HepG2 (cell line): ENCODE data around the gene TMCC1. TPM values are rescaled to one million over a fixed set of nuclear protein-coding genes. Genes with fewer than 3 reads are reported as not detected.

Source experiments
- CENPT ChIP-seq: sonication (generic); formaldehyde crosslinking; IDR thresholded peaks from 2 replicates; pipeline ENCODE4 v1.8.0; 2022; ENCODE audit warnings: low read depth, mild to moderate bottlenecking, moderate library complexity, missing genetic modification reagents
- JDP2 ChIP-seq: sonication (generic); formaldehyde crosslinking; IDR thresholded peaks from 2 replicates; pipeline ENCODE4 v1.8.1; 2022; ENCODE audit warnings: missing genetic modification reagents, borderline replicate concordance
- MYNN ChIP-seq: sonication (generic); formaldehyde crosslinking; IDR thresholded peaks from 2 replicates; pipeline ENCODE4 v1.4.0; 2020; ENCODE audit warnings: mild to moderate bottlenecking, low read depth, missing genetic modification reagents
- PCBP2 ChIP-seq: fragments of 200-400 bp; formaldehyde crosslinking; optimal IDR thresholded peaks from 2 replicates; pipeline ENCODE3; 2018; ENCODE audit warnings: low read length, low read depth; ENCODE audit not compliant: poor library complexity, severe bottlenecking
- PHF5A ChIP-seq: IDR thresholded peaks from one replicate; pipeline ENCODE4 v1.6.1; 2018; ENCODE audit warnings: low read depth, missing genetic modification reagents; ENCODE audit not compliant: unreplicated experiment
- SALL2 ChIP-seq: sonication (generic); formaldehyde crosslinking; IDR thresholded peaks from 2 replicates; pipeline ENCODE4 v1.8.1; 2023; ENCODE audit warnings: mild to moderate bottlenecking, missing genetic modification reagents, inconsistent platforms
- SP5 ChIP-seq: IDR thresholded peaks from 2 replicates; pipeline ENCODE4 v1.6.1; 2016; ENCODE audit warnings: low read depth, borderline replicate concordance
- ZFAT ChIP-seq: sonication (generic); formaldehyde crosslinking; conservative IDR thresholded peaks from 2 replicates; pipeline ENCODE4 v1.8.1; 2023; ENCODE audit warnings: missing genetic modification reagents, inconsistent platforms
- ZNF260 ChIP-seq: sonication (generic); formaldehyde crosslinking; IDR thresholded peaks from 2 replicates; pipeline ENCODE4 v1.4.0; 2020; ENCODE audit warnings: missing genetic modification reagents, low read depth, mild to moderate bottlenecking, borderline replicate concordance
- ZNF337 ChIP-seq: sonication (generic); formaldehyde crosslinking; IDR thresholded peaks from 2 replicates; pipeline ENCODE4 v1.5.1; 2020; ENCODE audit warnings: missing genetic modification reagents, low read depth, mild to moderate bottlenecking, borderline replicate concordance
- ZNF598 ChIP-seq: sonication (generic); formaldehyde crosslinking; IDR thresholded peaks from 2 replicates; pipeline ENCODE4 v1.5.1; 2020; ENCODE audit warnings: mild to moderate bottlenecking, missing genetic modification reagents, borderline replicate concordance
- ZNF644 ChIP-seq: IDR thresholded peaks from 2 replicates; pipeline ENCODE4 v1.6.1; 2016; ENCODE audit warnings: low read depth
- ZNF780A ChIP-seq: sonication (generic); formaldehyde crosslinking; IDR thresholded peaks from 2 replicates; pipeline ENCODE4 v1.8.0; 2022; ENCODE audit warnings: mild to moderate bottlenecking, missing genetic modification reagents, moderate library complexity
- polyA plus RNA-seq, 8 experiments: library from polyadenylated mRNA; depleted of rRNA in 3 of 8; stranded (reverse) in 7 of 8; unstranded in 1 of 8; fragments of >200 nt; fragmentation: Illumina TruSeq in 4 of 8; extraction: Trizol in 4 of 8; gene quantifications; 2 replicates each; pipeline versions ENCODE4 v1.2.1 to v1.2.3, GENCODE V29; 2011 to 2016; ENCODE audit warnings: low read depth in 4 of 8, missing spikeins in 1 of 8, mixed read lengths in 1 of 8; ENCODE audit not compliant: insufficient read depth in 1 of 8
- total RNA-seq, 5 experiments: library from RNA; depleted of rRNA; stranded (reverse); fragments of >200 nt; fragmentation: Illumina TruSeq; extraction: Trizol; gene quantifications; 2 replicates each; pipeline ENCODE4 v1.2.3, GENCODE V29; 2016; ENCODE audit warnings: low read depth in 1 of 5
- TF ChIP-seq, protein P1 (sequence below): sonication (generic); formaldehyde crosslinking; IDR thresholded peaks from 2 replicates; pipeline ENCODE4 v1.4.0; 2020; ENCODE audit warnings: missing genetic modification reagents
- TF ChIP-seq, protein P2 (sequence below): sonication (generic); formaldehyde crosslinking; IDR thresholded peaks from 2 replicates; pipeline ENCODE4 v1.4.0; 2020; ENCODE audit warnings: missing genetic modification reagents
- TF ChIP-seq, protein P3 (sequence below): sonication (generic); formaldehyde crosslinking; IDR thresholded peaks from 2 replicates; pipeline ENCODE4 v1.9.0; 2021; ENCODE audit warnings: missing genetic modification reagents, mild to moderate bottlenecking, borderline replicate concordance
- TF ChIP-seq, protein P4 (sequence below): sonication (generic); formaldehyde crosslinking; conservative IDR thresholded peaks from 2 replicates; pipeline ENCODE4 v1.4.0; 2020; ENCODE audit warnings: missing genetic modification reagents
- TF ChIP-seq, protein P5 (sequence below): sonication (generic); formaldehyde crosslinking; IDR thresholded peaks from 2 replicates; pipeline ENCODE4 v1.5.0; 2020; ENCODE audit warnings: mild to moderate bottlenecking, missing genetic modification reagents, moderate library complexity

Gene TMCC1
- total and polyA plus RNA-seq, 2 of the 13 experiments (the other 11 are each of a cell fraction or from before 2014, with no cell fraction given) = 12.1 to 264 TPM

DNA sequence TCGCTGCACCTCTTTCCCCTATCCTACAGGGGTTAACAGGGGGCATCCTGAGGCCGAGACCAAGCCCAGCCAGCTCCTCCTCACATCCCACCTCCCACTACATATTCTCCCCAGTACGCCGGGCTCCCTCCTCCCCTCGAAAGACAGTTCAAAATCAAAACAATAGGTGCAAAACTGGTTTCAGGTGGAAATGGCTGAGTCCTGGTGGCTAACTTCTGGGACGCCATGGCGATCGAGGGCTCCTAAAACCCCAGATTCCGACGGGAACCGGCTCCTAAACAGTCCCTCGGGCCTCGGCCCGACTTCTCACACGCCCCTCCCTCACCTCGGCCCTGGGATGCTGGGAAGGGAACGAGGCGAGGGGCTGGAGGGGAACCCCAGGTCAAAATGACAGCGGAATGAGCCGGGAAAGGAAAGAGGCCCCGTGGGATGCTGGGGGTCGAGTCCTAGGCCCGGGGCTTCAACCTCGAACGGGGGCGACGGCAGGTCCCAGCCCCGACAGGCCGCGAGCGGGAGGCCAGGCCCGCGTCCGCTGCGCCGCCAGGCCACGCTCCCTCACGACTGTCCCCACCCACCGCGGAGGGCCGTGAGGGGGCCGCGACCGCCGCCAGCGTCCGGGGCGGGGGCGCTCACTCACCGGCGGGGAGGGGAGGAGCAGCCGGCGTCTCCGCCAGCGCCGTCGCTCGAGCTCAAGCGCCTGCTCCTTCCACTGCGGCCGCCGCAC, 492 bp downstream of the TMCC1 start (continued):
- TF ChIP-seq CENPT (CRISPR knock-in tag) = no peak
- TF ChIP-seq, protein P1, sequence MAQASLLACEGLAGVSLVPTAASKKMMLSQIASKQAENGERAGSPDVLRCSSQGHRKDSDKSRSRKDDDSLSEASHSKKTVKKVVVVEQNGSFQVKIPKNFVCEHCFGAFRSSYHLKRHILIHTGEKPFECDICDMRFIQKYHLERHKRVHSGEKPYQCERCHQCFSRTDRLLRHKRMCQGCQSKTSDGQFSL (CRISPR knock-in tag) = no peak; the same call in 1 of the 2 replicates
- TF ChIP-seq, protein P2, sequence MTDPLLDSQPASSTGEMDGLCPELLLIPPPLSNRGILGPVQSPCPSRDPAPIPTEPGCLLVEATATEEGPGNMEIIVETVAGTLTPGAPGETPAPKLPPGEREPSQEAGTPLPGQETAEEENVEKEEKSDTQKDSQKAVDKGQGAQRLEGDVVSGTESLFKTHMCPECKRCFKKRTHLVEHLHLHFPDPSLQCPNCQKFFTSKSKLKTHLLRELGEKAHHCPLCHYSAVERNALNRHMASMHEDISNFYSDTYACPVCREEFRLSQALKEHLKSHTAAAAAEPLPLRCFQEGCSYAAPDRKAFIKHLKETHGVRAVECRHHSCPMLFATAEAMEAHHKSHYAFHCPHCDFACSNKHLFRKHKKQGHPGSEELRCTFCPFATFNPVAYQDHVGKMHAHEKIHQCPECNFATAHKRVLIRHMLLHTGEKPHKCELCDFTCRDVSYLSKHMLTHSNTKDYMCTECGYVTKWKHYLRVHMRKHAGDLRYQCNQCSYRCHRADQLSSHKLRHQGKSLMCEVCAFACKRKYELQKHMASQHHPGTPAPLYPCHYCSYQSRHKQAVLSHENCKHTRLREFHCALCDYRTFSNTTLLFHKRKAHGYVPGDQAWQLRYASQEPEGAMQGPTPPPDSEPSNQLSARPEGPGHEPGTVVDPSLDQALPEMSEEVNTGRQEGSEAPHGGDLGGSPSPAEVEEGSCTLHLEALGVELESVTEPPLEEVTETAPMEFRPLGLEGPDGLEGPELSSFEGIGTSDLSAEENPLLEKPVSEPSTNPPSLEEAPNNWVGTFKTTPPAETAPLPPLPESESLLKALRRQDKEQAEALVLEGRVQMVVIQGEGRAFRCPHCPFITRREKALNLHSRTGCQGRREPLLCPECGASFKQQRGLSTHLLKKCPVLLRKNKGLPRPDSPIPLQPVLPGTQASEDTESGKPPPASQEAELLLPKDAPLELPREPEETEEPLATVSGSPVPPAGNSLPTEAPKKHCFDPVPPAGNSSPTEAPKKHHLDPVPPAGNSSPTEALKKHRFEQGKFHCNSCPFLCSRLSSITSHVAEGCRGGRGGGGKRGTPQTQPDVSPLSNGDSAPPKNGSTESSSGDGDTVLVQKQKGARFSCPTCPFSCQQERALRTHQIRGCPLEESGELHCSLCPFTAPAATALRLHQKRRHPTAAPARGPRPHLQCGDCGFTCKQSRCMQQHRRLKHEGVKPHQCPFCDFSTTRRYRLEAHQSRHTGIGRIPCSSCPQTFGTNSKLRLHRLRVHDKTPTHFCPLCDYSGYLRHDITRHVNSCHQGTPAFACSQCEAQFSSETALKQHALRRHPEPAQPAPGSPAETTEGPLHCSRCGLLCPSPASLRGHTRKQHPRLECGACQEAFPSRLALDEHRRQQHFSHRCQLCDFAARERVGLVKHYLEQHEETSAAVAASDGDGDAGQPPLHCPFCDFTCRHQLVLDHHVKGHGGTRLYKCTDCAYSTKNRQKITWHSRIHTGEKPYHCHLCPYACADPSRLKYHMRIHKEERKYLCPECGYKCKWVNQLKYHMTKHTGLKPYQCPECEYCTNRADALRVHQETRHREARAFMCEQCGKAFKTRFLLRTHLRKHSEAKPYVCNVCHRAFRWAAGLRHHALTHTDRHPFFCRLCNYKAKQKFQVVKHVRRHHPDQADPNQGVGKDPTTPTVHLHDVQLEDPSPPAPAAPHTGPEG (CRISPR knock-in tag) = no peak
- no peak for TF ChIP-seq SP5 (CRISPR knock-in tag)
- TF ChIP-seq ZNF780A (CRISPR knock-in tag) = no peak
- TF ChIP-seq PCBP2 = no peak
- no peak for TF ChIP-seq ZNF260
- no peak for TF ChIP-seq ZNF598 (CRISPR knock-in tag)
- TF ChIP-seq, protein P3, sequence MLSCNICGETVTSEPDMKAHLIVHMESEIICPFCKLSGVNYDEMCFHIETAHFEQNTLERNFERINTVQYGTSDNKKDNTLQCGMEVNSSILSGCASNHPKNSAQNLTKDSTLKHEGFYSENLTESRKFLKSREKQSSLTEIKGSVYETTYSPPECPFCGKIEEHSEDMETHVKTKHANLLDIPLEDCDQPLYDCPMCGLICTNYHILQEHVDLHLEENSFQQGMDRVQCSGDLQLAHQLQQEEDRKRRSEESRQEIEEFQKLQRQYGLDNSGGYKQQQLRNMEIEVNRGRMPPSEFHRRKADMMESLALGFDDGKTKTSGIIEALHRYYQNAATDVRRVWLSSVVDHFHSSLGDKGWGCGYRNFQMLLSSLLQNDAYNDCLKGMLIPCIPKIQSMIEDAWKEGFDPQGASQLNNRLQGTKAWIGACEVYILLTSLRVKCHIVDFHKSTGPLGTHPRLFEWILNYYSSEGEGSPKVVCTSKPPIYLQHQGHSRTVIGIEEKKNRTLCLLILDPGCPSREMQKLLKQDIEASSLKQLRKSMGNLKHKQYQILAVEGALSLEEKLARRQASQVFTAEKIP (CRISPR knock-in tag) = no peak
- no peak for TF ChIP-seq JDP2 (CRISPR knock-in tag)
- TF ChIP-seq, protein P4, sequence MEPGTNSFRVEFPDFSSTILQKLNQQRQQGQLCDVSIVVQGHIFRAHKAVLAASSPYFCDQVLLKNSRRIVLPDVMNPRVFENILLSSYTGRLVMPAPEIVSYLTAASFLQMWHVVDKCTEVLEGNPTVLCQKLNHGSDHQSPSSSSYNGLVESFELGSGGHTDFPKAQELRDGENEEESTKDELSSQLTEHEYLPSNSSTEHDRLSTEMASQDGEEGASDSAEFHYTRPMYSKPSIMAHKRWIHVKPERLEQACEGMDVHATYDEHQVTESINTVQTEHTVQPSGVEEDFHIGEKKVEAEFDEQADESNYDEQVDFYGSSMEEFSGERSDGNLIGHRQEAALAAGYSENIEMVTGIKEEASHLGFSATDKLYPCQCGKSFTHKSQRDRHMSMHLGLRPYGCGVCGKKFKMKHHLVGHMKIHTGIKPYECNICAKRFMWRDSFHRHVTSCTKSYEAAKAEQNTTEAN (CRISPR knock-in tag) = no peak
- no peak for TF ChIP-seq MYNN (CRISPR knock-in tag)
- no peak for TF ChIP-seq ZFAT (CRISPR knock-in tag)
- no peak for TF ChIP-seq PHF5A
- TF ChIP-seq, protein P5, sequence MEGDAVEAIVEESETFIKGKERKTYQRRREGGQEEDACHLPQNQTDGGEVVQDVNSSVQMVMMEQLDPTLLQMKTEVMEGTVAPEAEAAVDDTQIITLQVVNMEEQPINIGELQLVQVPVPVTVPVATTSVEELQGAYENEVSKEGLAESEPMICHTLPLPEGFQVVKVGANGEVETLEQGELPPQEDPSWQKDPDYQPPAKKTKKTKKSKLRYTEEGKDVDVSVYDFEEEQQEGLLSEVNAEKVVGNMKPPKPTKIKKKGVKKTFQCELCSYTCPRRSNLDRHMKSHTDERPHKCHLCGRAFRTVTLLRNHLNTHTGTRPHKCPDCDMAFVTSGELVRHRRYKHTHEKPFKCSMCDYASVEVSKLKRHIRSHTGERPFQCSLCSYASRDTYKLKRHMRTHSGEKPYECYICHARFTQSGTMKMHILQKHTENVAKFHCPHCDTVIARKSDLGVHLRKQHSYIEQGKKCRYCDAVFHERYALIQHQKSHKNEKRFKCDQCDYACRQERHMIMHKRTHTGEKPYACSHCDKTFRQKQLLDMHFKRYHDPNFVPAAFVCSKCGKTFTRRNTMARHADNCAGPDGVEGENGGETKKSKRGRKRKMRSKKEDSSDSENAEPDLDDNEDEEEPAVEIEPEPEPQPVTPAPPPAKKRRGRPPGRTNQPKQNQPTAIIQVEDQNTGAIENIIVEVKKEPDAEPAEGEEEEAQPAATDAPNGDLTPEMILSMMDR (CRISPR knock-in tag) = no peak
- no peak for TF ChIP-seq ZNF644 (CRISPR knock-in tag)
- TF ChIP-seq SALL2 (CRISPR knock-in tag) = no peak; the same call in 1 of the 2 replicates
- no peak for TF ChIP-seq ZNF337 (CRISPR knock-in tag)
